Retina (tissue), 1 donor: Measurements from ENCODE around the gene FMO2.

Source experiments
- DNase-seq: peaks from one replicate; pipeline ENCODE4 v3.0.0-alpha.2; 2016

Gene FMO2

DNA sequence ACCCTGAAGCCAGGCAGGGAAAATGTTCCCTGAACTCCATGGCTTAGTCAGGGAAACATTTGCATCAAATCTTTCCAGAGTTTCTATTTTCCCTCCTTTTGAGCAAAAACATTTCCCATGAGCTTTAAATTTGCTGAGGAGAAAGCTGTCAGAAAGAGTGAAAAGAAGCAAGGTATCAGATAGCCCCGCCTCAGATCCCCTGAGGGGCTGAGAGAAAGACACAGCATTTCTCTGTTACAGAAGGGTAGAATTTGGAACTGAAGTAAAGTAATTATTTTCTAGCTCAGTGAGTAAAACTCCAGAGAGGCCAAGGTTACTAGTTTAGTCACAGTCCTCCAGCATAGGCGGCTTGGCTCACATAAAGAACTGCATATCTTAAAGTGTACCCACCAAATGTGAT, 73.8 kb downstream of the FMO2 start:
- no peak for DNase-seq
